Loucy (cell line): ENCODE measurements around the gene TRMU.

Experiments
- H2AFZ ChIP-seq: fragments of 200-600 bp; sonication (generic); 2 replicates; pipeline ENCODE4 v1.6.0; 2016; ENCODE audit warnings: antibody characterized with exemption, mild to moderate bottlenecking, low read length, moderate library complexity
- H3F3A ChIP-seq: fragments of 200-600 bp; 2 replicates; pipeline ENCODE4 v1.6.0; 2016; ENCODE audit warnings: antibody characterized with exemption, low read depth, mild to moderate bottlenecking
- H3K27me3 ChIP-seq: fragments of 200-600 bp; sonication (generic); 2 replicates; pipeline ENCODE4 v1.6.1; 2014; ENCODE audit warnings: low read length, mild to moderate bottlenecking; ENCODE audit not compliant: insufficient read depth, poor library complexity, severe bottlenecking
- H3K36me3 ChIP-seq: fragments of 200-600 bp; sonication (generic); 2 replicates; pipeline ENCODE4 v1.6.1; 2016; ENCODE audit warnings: low read length; ENCODE audit not compliant: insufficient read depth
- H3K4me1 ChIP-seq: fragments of 200-600 bp; sonication (generic); 2 replicates; pipeline ENCODE4 v1.5.1; 2014; ENCODE audit warnings: low read length, mild to moderate bottlenecking; ENCODE audit not compliant: insufficient read depth, poor library complexity, severe bottlenecking
- H3K4me2 ChIP-seq: fragments of 200-600 bp; sonication (generic); 2 replicates; pipeline ENCODE4 v1.6.0; 2014; ENCODE audit warnings: antibody characterized with exemption, low read length, low read depth, mild to moderate bottlenecking; ENCODE audit not compliant: poor library complexity, severe bottlenecking
- H3K4me3 ChIP-seq: fragments of 200-600 bp; sonication (generic); 2 replicates; pipeline ENCODE4 v1.5.1; 2014; ENCODE audit warnings: low read length, mild to moderate bottlenecking, mixed read lengths; ENCODE audit not compliant: poor library complexity, severe bottlenecking
- H3K79me2 ChIP-seq: fragments of 200-600 bp; sonication (generic); 2 replicates; pipeline ENCODE4 v1.6.1; 2014; ENCODE audit warnings: low read length; ENCODE audit not compliant: insufficient read depth
- H3K9ac ChIP-seq: fragments of 200-600 bp; sonication (generic); 2 replicates; pipeline ENCODE4 v1.6.0; 2014; ENCODE audit warnings: mild to moderate bottlenecking, low read depth, low read length, moderate library complexity; ENCODE audit not compliant: poor library complexity, severe bottlenecking
- H3K9me2 ChIP-seq: fragments of 200-600 bp; sonication (generic); replicated peaks from 2 replicates; pipeline ENCODE4 v1.6.1; 2016; ENCODE audit warnings: low read depth, low read length, mixed read lengths
- H3K9me3 ChIP-seq: fragments of 200-600 bp; sonication (generic); 2 replicates; pipeline ENCODE4 v1.6.1; 2014; ENCODE audit warnings: mild to moderate bottlenecking, antibody characterized with exemption, low read length, low read depth; ENCODE audit not compliant: insufficient read depth
- H4K20me1 ChIP-seq: fragments of 200-600 bp; sonication (generic); 2 replicates; pipeline ENCODE4 v1.6.0; 2014; ENCODE audit warnings: antibody characterized with exemption, low read length, mild to moderate bottlenecking; ENCODE audit not compliant: insufficient read depth, poor library complexity, severe bottlenecking
- CTCF ChIP-seq: fragments of 200-600 bp; sonication (generic); conservative IDR thresholded peaks from 2 replicates; pipeline ENCODE4 v1.5.1; 2014; ENCODE audit warnings: mild to moderate bottlenecking, antibody characterized with exemption, low read length
- EZH2phosphoT487 ChIP-seq: fragments of 200-600 bp; IDR thresholded peaks from 2 replicates; pipeline ENCODE4 v1.6.1; 2018; ENCODE audit warnings: antibody characterized with exemption, mild to moderate bottlenecking, moderate library complexity, borderline replicate concordance

TRMU gene

GRCh38 chr22:46322711-46323110 lies 12.8 kb upstream of the TRMU start:
- peaks cover 26% of the 10 kb centered on the region for H4K20me1 ChIP-seq
- H3K4me3 ChIP-seq: no peak overlapping the region
- H3K36me3 ChIP-seq: peaks cover 96% of the 10 kb centered on the region
- peaks cover 47% of the 10 kb centered on the region; the same call in 1 of the 2 replicates for H3K79me2 ChIP-seq
- no peaks in the 10 kb centered on the region for H3K9me2 ChIP-seq
- H3K27me3 ChIP-seq: no peaks in the 10 kb centered on the region
- no peak overlapping the region for H3K4me2 ChIP-seq
- no peak overlapping the region for H2AFZ ChIP-seq
- no peaks in the 10 kb centered on the region for H3F3A ChIP-seq
- TF ChIP-seq CTCF (no peak), EZH2phosphoT487 (no peak)
- no peak overlapping the region for H3K9ac ChIP-seq
- no peaks in the 10 kb centered on the region for H3K9me3 ChIP-seq
- H3K4me1 ChIP-seq: no peaks in the 10 kb centered on the region

DNA sequence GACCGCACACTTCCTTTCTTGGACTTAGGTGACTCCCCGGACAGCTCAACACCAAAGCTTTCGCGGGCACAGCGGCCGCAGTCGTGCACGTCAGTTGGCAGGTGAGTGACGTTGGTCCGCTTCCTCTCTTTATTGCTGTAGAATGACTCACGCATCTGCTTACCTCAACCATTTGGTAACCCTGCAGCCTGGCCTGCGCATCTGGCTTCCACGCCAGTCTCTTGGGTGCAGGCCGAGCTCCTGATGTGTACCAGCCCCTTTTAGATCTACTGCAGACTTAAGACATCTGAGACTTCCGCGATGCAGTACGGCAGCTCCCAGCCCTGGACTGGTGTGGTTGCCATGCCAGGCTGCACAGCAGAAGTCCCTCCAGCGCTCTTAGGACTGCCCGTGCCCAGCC lies 12.4 kb upstream of the TRMU start:
- no peaks in the 10 kb centered on the region for H3K4me1 ChIP-seq
- peaks cover 96% of the 10 kb centered on the region for H3K36me3 ChIP-seq
- no peaks in the 10 kb centered on the region for H3K9me3 ChIP-seq
- H3K9me2 ChIP-seq: no peaks in the 10 kb centered on the region
- no peaks in the 10 kb centered on the region for H3F3A ChIP-seq
- H3K79me2 ChIP-seq: peaks cover 43% of the 10 kb centered on the region; the same call in 1 of the 2 replicates
- H3K9ac ChIP-seq: no peak overlapping the region
- no peak overlapping the region for H3K4me3 ChIP-seq
- H3K27me3 ChIP-seq: no peaks in the 10 kb centered on the region
- TF ChIP-seq EZH2phosphoT487: no peak
- TF ChIP-seq CTCF: no peak
- H2AFZ ChIP-seq: no peak overlapping the region
- peaks cover 27% of the 10 kb centered on the region for H4K20me1 ChIP-seq
- H3K4me2 ChIP-seq: no peak overlapping the region

DNA sequence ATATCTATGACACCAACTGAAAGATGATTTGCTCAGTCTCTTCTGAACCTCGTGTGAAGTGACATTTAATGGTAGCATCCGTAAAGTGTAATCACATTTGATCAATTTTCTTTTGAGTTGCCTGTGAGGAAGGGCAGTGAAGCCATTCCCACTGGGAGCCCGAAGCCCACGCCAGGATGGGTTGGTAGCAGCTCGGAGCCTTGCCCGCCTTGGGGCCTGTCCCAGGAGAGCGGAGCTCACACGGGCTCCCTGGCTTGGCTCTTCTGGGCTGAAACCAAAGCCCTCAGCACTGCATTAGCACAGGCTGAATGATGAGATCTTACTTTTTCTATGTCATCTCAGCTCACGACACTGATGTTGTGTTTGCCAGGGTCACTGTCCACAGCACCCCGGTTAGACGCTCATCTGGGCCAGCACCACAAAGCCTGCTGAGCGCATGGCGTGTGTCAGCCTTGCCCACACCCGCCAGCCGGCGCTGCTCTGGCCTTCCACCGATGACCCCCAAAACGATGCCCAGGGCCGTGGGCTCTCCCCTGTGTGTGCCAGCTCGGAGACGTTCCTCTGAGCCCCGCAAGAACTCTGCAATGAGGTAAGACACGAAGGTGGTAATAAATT lies 9.3 kb upstream of the TRMU start:
- peaks cover 14% of the 10 kb centered on the region; the same call in 1 of the 2 replicates for H3K79me2 ChIP-seq
- H4K20me1 ChIP-seq: peaks cover 5% of the 10 kb centered on the region
- H3K4me1 ChIP-seq: no peaks in the 10 kb centered on the region
- H3K4me3 ChIP-seq: no peak overlapping the region
- TF ChIP-seq CTCF (no peak), EZH2phosphoT487 (no peak)
- H3K9me3 ChIP-seq: no peaks in the 10 kb centered on the region
- H2AFZ ChIP-seq: no peak overlapping the region
- no peak overlapping the region for H3K9ac ChIP-seq
- no peak overlapping the region for H3K4me2 ChIP-seq
- H3K36me3 ChIP-seq: peaks cover 96% of the 10 kb centered on the region; the same call in 1 of the 2 replicates
- H3K9me2 ChIP-seq: no peaks in the 10 kb centered on the region
- H3F3A ChIP-seq: no peaks in the 10 kb centered on the region
- H3K27me3 ChIP-seq: no peaks in the 10 kb centered on the region
